GM19395 (cell line): ENCODE results near the gene AHCYL2.
"Not testable (repeated sequence)": the region's sequence is repeated elsewhere in the genome, so short reads cannot be mapped to it uniquely, and the experiment has no call there.

ENCODE experiments used
- ATAC-seq: cut with Tn5 transposase; IDR thresholded peaks from one replicate; pipeline ENCODE4 v1.9.1; 2021; ENCODE audit warnings: mild to moderate bottlenecking, moderate library complexity; ENCODE audit not compliant: unreplicated experiment

The AHCYL2 gene

DNA sequence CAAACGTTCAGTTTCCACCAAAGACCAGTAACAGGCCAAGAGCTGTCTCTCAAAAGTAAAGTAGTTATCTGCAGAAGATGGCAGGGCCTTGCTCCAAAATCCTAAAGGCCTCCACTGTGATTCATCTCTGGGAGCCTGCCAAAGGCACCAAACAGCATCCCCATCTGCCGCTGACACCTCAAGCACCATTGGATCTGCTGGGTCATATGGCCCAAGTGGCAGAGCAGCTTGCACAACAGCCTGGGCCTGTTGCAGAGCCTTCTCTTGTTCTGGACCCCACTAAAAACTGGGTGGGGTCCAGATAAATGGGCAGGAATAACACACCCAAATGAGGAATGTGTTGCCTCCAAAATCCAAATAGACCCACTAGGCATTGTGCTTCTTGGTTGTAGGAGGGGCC is 222.1 kb downstream of the AHCYL2 start:
- ATAC-seq = not testable (repeated sequence)

DNA sequence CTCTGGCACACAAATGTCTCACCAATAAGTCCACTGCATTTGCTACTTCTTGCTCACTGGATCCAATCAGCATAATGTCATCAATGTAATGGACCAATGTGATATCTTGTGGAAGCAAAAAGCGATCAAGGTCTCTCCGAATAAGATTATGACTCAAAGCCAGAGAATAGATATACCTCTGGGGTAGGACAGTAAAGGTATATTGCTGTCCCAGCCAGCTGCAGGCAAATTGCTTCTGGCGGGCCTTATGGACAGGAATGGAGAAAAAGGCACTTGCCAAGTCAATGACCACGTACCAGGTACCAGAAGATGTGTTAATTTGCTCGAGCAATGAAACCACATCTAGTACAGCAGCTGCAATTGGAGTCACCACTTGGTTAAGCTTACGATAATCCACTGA is 222.6 kb downstream of the AHCYL2 start:
- not testable (repeated sequence) for ATAC-seq

DNA sequence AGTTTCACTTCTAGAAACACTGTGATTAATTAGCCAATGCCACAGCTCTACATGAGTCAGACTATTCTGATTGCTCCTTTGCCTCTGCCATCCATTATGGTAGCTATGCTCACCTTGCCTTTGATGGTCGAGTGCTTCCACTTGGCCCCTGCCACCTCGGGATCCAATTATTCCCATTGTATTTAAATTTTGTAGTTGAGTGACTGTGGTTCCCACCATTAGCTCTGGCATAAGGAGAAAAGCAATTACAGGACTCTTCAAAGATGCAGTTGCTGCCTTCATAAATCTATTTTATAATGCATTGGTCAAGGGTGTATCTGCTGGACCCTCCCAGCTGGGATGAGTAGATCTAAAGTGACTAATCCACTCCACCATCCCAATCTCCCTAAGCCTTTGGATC is 223.8 kb downstream of the AHCYL2 start:
- not testable (repeated sequence) for ATAC-seq

DNA sequence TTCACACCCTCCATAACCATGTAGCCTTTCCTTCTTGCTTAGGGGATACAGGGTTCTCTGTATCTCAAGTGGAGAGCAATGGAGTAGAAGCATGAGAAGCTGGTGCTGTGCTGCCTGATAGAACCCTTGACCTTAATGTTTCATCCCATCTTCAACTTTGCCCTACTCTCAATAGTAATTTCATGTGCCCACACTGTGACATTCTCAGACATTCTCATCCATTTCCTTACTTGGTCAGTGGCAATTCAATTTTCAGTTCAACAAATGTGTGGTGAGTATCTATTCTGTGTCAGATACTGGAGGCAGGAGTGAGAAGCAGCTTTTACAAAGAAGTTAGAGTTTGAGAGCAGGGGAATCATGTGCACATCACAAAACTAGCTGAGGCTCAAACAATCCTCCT is 225.5 kb downstream of the AHCYL2 start:
- no peak for ATAC-seq

DNA sequence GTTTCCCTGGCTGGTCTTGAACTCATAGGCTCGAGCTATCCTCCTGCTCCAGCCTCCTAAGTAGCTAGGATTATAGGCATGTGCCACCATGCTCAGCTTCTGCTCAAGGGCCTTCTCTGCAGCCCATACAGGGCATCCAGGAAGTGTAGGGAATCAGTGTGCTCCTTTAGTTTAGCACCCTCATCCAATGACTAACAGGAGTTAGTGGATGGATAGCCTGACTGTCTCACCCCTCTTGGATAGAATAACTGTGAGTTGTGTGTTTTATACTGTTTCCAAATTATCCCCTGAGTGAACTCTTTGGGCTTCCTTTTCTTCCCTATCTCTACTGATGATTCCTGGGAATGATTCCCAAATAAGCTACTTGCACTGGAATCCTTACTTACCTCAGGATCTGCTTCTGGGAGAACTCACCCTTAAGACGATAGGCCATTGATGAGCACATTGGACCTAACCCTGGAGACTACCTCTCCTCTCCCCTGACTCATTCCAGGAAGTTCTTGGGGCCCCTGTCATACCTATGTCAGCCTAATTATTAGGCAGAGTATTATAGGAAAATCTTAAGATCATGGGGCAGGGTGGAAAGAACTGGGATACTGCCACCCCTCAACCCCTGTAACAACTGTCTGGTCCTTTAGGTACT is 227.9 kb downstream of the AHCYL2 start:
- ATAC-seq = no peak

DNA sequence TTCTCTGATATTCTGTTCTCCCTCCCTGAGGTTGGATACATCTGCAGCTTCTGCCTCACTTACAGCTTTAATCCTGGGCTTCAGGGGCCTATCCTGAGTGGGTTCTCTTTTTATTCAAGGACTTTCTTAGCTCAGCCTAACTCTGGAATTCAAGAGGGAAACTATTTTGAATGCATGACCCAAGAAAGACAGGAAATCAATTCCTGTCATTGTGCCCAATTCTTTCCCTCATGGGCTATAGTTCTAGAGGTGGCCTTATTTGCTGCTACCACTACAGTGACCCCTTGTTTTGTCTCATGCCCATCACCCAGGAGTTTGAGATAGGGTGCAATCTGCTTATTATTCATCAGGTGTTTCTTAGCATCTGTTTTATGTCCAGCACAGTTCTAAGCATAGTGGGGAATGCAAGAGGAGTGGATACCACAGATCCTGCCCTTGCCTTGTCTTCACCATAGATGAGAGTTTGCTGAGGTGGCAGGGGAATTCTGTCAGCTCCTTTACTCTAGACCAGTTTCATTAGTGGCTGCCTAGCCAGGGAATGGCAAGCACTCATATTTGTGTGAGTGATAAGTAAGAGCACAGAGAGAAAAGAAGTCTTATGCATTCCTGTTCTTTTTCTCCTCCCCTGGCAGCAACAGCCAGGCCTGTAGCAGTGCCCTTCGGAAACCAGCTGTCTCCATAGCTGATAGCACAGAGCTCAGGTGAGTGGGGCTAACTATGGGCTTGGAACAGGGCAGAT is 228.8 kb downstream of the AHCYL2 start:
- ATAC-seq = no peak

DNA sequence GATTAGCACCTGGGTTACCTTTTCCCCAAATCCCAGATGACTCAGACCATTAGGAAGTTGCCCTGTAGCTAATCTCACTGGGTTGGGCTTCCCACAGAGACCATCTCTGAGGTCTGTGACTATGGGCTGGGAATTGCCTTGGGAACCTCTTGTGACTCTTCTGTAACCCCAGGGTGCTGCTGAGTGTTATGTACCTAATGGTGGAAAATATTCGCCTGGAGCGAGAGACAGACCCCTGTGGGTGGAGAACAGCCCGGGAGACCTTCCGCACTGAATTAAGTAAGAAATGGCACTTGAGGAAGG is 229.4 kb downstream of the AHCYL2 start:
- ATAC-seq = no peak

DNA sequence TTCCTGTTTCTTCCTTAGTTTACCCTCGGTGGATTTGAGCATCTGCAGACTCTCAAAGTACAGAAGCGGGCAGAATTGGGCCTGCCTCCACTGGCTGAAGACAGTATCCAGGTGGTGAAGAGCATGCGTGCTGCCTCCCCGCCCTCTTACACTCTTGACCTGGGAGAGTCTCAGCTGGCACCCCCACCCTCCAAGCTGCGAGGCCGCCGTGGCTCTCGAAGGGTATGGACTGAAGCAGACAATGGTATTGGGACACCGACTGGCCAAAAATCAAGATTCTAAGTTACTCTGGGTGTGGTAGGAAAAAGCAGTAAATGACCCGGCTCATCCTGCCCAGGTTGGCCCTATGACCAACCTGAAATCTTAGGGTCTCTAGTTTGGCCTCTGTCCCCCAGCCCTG is 231.6 kb downstream of the AHCYL2 start:
- no peak for ATAC-seq

DNA sequence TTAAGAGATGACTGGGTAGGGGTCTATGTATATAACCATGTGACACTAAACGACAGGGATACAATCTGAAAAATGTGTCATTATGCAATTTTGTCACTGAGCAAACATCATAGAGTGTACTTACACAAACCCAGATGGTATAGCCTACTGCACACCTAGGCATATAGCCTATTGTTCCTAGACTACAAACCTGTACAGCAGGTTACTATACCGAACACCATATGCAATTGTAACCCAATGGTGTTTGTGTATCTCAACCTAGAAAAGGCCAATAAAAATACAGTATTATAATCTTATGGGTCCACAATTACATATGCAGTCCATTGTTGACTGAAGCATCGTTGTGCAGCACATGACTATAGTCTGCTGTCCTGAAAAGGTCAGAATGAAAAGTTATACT is 232.3 kb downstream of the AHCYL2 start:
- no peak for ATAC-seq

DNA sequence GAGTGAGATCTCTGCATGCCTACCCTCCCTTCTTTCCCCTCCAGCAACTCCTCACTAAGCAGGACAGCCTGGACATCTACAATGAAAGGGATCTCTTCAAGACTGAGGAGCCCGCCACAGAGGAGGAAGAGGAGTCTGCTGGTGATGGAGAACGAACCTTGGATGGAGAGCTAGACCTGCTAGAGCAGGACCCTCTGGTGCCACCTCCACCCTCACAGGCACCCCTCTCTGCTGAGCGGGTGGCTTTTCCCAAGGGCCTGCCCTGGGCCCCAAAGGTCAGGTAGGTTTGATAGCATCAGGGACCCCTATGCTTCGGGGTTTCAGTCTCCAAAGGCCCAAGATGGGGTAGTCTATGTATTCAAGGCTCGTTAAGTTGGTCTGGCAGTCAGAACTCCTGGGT is 233.3 kb downstream of the AHCYL2 start:
- no peak for ATAC-seq

DNA sequence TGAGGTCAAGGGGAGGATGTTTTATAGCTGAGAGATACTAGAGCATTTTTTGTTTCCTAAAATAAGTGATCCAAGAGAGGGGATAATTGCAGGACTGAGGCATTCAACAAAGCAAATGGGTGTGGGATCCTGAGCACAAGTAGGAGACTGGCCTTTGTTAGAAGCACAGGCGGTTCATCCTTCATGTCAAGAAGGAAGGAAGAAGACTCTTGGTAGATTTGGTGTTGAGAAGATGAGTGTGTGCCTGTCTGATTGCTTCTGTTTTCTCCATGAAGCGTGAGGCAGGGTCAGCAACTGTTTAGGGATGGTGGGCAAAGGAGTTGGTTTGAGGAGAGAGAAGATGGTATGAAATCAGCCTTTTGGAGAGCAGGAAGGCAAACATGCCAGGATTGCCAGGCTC is 237.0 kb downstream of the AHCYL2 start:
- ATAC-seq = no peak

DNA sequence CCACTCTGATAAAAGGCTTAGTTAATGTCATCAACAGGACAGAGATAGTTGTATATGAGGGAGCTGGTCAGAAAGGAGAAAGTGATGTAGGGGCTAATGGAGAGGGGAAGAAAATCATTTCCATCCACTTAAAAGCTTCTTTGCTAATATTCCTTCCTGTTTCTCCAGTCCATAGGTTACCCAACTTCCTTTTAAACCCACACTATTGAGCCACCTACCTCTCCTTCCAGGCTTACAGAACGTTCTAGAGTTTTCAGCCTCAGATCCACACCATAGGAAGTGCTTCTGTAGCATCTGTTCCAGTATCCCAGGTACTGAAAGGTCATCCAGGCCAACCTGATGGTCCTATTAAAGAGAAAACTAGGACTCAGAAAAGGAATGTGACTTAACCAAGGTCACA is 237.6 kb downstream of the AHCYL2 start:
- no peak for ATAC-seq

DNA sequence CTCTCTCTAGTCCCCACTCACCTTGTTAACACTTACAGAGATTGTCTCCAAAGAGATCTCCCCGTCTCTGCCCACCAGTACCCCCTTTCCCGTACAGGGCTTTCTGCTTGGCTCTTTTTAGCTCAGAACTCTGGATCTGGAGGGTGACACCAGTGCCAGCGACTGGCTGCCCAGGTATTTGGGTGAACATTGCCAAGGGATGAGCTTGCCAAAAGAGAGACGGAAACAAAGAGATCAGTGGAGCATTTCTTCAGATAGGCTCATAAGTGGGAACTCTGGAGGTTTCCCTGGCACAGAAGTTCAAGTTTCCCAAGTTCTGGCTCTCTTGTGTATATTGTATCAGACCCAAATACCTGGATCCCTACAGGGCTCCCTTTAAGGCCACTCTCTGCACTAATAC is 239.4 kb downstream of the AHCYL2 start:
- no peak for ATAC-seq

DNA sequence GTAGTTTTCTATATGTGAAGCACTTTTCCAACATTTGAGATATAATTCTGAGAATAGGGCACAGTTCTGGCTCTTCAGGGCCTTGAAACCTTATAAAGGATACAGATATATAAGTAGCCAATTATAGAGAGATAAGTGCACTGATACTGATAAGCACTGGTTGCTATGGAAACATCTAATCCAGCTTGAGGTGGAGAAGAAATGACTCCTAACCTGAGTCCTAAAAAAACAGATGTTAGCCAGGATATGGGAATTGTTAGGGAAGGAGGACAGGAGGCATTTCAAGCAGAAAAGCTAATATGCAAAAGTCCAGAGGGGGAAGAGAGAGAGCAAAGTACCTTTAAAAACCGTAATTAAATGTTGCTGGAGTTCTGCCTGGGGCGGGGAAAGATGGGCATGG is 240.2 kb downstream of the AHCYL2 start:
- ATAC-seq = no peak

DNA sequence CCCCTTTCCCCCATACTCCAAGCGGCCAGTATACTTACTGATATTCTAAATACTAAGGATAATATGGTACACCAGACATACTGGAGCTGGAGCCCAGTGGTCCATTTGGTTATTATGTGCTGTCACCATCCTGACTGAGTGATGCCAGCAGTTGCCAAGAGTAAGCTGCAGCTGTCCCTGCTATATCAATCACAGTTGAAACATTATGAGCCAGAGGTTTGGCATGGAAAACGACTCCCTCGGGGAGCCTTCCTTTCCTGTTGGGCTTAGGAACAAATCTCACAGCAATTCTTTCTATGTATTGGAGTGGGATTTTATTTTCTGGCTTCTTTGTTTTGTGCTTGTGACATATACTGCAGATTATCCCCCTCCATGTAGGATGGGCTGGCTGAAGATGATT is 242.0 kb downstream of the AHCYL2 start:
- ATAC-seq = no peak

DNA sequence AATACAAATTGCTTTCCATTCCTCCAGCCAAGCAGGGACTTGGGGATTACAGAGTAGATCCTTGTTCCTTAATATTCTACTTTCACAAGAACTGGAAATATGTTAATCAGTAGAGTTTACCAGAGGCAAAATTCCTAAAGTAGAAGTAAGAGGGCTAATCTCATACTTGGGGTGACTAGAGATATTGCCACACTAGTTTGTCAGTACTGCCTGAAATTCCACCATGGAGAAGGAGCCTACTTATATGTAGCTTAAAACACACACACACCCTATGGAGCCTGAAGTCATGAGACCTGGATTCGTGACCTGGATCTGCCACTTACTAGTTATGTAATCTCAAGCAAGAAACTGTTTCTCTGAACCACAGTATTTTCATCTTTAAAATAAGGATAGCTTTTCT is 243.3 kb downstream of the AHCYL2 start:
- ATAC-seq = no peak

DNA sequence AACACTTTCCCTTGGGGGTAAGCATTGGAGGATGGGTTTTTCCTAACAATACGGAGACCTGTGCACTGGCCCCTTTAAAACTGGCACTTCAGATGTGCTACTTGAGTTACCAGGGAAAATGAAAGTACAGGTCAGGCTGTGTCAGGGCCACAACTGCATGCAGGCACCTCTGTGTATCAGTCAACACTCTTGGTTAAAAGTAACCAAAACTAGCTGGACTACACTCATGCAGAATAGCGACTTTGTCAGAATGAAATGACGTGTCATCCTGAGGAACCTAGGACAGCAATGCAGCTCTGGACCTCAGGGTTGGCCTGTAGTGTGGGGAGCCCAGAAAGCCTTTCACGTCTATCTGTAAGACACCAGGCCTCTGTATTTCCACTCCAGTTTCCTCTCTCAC is 243.7 kb downstream of the AHCYL2 start:
- no peak for ATAC-seq

DNA sequence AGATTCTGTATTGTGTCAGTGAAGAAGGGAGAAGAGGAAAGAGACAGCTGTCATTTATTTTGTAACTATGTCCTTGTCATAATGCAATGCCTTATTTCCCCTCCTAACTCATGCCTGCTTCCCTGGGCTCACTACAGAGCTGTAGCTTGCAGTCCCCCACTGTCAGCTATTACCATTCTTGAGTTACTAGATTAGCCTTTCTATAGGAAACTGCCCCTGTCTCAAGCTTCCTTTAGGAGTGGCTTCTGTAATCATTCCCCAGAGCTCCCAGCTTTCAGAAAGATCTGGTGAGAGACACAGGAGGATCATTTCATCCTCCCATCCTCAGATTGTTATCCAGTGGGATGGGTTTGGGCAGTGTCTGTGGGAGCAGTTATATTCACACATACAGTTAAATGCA is 245.1 kb downstream of the AHCYL2 start:
- ATAC-seq = no peak

DNA sequence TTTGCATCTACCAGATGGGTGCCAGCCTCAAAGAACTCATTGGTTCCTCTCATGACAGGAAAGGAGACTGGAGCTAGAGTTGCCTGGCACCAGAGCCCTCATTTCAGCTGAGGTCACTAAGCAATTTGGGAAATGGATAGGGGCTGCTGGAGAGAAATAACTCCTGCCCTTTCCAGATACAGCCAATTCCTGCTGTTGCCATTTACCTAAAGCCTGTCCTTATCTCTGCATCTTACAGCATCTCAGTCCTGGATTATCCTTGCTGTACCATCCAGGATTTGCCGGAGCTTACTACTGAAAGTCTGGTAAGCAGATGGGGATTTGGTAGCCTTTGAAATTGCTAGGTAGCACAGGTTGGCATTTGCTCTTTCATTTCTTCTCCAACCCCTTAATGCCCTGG is 245.6 kb downstream of the AHCYL2 start:
- no peak for ATAC-seq

DNA sequence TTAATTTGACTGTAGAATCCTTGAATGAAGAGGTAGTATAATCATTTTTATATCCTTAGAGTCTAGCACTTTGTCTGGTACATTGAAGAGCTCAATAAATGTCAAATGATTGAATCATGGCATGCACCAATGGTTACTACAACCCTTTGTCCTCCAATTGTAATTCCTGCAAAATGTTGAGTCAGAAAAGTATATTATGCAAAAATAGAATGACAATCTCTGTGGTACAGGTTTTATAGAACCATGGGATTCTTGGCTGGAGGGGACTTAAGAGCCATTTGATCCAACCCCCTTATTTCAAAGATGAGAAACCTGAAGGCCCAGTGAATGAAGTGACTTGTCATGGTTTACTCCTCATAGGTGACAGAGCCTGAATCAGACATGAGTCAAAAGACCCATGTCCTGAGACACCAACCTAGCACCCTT is 246.6 kb downstream of the AHCYL2 start:
- no peak for ATAC-seq

DNA sequence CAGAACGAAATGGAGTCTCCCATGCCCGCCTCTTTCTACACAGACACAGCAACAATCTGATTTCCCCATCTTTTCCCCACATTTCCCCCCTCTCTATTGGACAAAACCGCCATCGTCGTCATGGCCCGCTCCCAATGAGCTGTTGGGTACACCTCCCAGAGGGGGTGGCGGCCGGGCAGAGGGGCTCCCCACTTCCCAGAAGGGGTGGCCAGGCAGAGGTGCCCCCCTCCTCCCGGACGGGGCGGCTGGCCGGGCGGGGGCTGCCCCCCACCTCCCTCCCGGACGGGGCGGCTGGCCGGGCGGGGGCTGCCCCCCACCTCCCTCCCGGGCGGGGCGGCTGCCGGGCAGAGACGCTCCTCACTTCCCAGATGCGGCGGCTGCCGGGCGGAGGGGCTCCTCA is 251.1 kb downstream of the AHCYL2 start:
- not testable (repeated sequence) for ATAC-seq

DNA sequence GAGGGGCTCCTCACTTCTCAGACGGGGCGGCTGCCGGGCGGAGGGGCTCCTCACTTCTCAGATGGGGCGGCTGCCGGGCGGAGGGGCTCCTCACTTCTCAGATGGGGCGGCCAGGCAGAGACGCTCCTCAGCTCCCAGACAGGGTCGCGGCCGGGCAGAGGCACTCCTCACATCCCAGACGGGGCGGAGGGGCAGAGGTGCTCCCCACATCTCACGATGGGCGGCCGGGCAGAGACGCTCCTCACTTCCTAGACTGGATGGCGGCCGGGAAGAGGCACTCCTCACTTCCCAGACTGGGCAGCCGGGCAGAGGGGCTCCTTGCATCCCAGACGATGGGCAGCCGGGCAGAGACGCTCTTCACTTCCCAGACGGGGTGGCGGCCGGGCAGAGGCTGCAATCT is 251.6 kb downstream of the AHCYL2 start:
- ATAC-seq = not testable (repeated sequence)
